Osteocyte (in vitro differentiated cells): Measurements from ENCODE around the gene SMIM17. TPM values are rescaled to one million over a fixed set of nuclear protein-coding genes. Genes with fewer than 3 reads are reported as not detected.

Experiments
- DNase-seq: peaks from one replicate; pipeline ENCODE4 v3.0.0; 2021; ENCODE audit warnings: mixed read lengths; ENCODE audit not compliant: unreplicated experiment; ENCODE audit errors: extremely low spot score
- H3K27ac Mint-ChIP-seq: one replicate; pipeline ENCODE4 v1.8.0; 2021; ENCODE audit warnings: mild to moderate bottlenecking, mixed read lengths; ENCODE audit not compliant: unreplicated experiment
- H3K27me3 Mint-ChIP-seq: one replicate; pipeline ENCODE4 v1.8.0; 2021; ENCODE audit warnings: mixed read lengths; ENCODE audit not compliant: unreplicated experiment
- H3K36me3 Mint-ChIP-seq: one replicate; pipeline ENCODE4 v1.8.0; 2021; ENCODE audit warnings: mixed read lengths; ENCODE audit not compliant: unreplicated experiment
- H3K4me1 Mint-ChIP-seq: one replicate; pipeline ENCODE4 v1.8.0; 2021; ENCODE audit warnings: mixed read lengths; ENCODE audit not compliant: unreplicated experiment
- H3K4me3 Mint-ChIP-seq: one replicate; pipeline ENCODE4 v1.8.0; 2021; ENCODE audit warnings: mild to moderate bottlenecking, moderate library complexity, mixed read lengths; ENCODE audit not compliant: unreplicated experiment
- H3K9me3 Mint-ChIP-seq: one replicate; pipeline ENCODE4 v1.8.0; 2021; ENCODE audit warnings: mixed read lengths; ENCODE audit not compliant: unreplicated experiment
- CTCF ChIP-seq: fragments of 200-600 bp; sonication (generic); IDR thresholded peaks from 2 replicates; pipeline ENCODE4 v1.5.0; 2021; ENCODE audit warnings: antibody characterized with exemption, mild to moderate bottlenecking, moderate library complexity
- total RNA-seq: library from RNA; stranded (reverse); gene quantifications from 2 replicates; pipeline ENCODE4 v1.2.1, GENCODE V29; 2021

Gene SMIM17
- total RNA-seq, 1 donor from 2014 or later: 0.32 TPM

GRCh38 chr19:56643460-56643955 lies 549 bp downstream of the SMIM17 start:
- no peak for DNase-seq
- no peaks in the 10 kb centered on the region for H3K27me3 Mint-ChIP-seq
- no peaks in the 10 kb centered on the region for H3K4me1 Mint-ChIP-seq
- no peak overlapping the region for H3K4me3 Mint-ChIP-seq
- peaks cover 45% of the 10 kb centered on the region for H3K9me3 Mint-ChIP-seq
- no peak for TF ChIP-seq CTCF
- no peak overlapping the region for H3K27ac Mint-ChIP-seq
- peaks cover 2% of the 10 kb centered on the region for H3K36me3 Mint-ChIP-seq

GRCh38 chr19:56654151-56654550 lies 11.2 kb downstream of the SMIM17 start:
- Mint-ChIP-seq H3K27me3 (no peaks in the 10 kb centered on the region), H3K27ac (no peak overlapping the region), H3K9me3 (peaks cover 37% of the 10 kb centered on the region), H3K36me3 (no peaks in the 10 kb centered on the region), H3K4me3 (no peak overlapping the region), H3K4me1 (no peaks in the 10 kb centered on the region)
- no peak for DNase-seq
- no peak for TF ChIP-seq CTCF

GRCh38 chr19:56660381-56661107 lies 17.6 kb downstream of the SMIM17 start:
- Mint-ChIP-seq H3K27me3 (no peaks in the 10 kb centered on the region), H3K36me3 (peaks cover 2% of the 10 kb centered on the region), H3K27ac (no peak overlapping the region), H3K9me3 (peaks cover 15% of the 10 kb centered on the region), H3K4me1 (no peaks in the 10 kb centered on the region), H3K4me3 (no peak overlapping the region)
- TF ChIP-seq CTCF: no peak
- no peak for DNase-seq

GRCh38 chr19:56661248-56661647 lies 18.3 kb downstream of the SMIM17 start:
- no peaks in the 10 kb centered on the region for H3K27me3 Mint-ChIP-seq
- no peak for DNase-seq
- peaks cover 2% of the 10 kb centered on the region for H3K36me3 Mint-ChIP-seq
- TF ChIP-seq CTCF: no peak
- H3K4me1 Mint-ChIP-seq: no peaks in the 10 kb centered on the region
- no peak overlapping the region for H3K4me3 Mint-ChIP-seq
- H3K27ac Mint-ChIP-seq: no peak overlapping the region
- H3K9me3 Mint-ChIP-seq: peaks cover 11% of the 10 kb centered on the region

GRCh38 chr19:56663931-56664500 lies 21.1 kb downstream of the SMIM17 start:
- Mint-ChIP-seq H3K27me3 (no peaks in the 10 kb centered on the region), H3K4me1 (no peaks in the 10 kb centered on the region), H3K36me3 (peaks cover 2% of the 10 kb centered on the region), H3K9me3 (peaks cover 9% of the 10 kb centered on the region), H3K27ac (no peak overlapping the region), H3K4me3 (no peak overlapping the region)
- DNase-seq: no peak
- no peak for TF ChIP-seq CTCF
